C4-2B (cell line): Measurements from ENCODE around the gene DLGAP1.

Source experiments
- H3K27ac ChIP-seq: fragments of 450-650 bp; 2 replicates; pipeline ENCODE4 v1.5.1; 2017
- ZFX ChIP-seq: fragments of 450-650 bp; IDR thresholded peaks from 2 replicates; pipeline ENCODE4 v1.6.1; 2017
- TF ChIP-seq, protein P1 (sequence below): fragments of 450-650 bp; conservative IDR thresholded peaks from 2 replicates; pipeline ENCODE4 v1.5.1; 2017; ENCODE audit warnings: mild to moderate bottlenecking

DLGAP1 gene

DNA sequence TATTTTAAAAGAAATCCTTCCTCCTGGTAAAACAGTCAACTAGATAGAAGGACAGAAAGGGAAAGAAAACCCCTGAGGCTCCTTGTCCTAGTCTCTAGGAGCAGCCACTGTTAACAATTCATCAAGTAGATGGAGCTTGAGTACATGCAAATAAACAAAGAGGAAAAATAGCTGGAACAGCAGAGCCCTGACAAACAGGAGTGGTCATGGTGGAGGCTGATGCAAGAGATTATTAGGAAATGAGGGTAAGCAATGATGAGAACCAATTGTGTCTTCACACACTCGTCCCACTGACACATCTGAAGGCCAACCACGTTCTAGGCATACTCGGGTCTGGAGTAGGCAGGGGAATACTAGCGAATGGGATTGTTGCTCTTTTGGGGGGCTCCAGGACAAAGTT is 9.2 kb downstream of the DLGAP1 start:
- no peak overlapping the region for H3K27ac ChIP-seq
- TF ChIP-seq ZFX, result no peak
- TF ChIP-seq, protein P1, sequence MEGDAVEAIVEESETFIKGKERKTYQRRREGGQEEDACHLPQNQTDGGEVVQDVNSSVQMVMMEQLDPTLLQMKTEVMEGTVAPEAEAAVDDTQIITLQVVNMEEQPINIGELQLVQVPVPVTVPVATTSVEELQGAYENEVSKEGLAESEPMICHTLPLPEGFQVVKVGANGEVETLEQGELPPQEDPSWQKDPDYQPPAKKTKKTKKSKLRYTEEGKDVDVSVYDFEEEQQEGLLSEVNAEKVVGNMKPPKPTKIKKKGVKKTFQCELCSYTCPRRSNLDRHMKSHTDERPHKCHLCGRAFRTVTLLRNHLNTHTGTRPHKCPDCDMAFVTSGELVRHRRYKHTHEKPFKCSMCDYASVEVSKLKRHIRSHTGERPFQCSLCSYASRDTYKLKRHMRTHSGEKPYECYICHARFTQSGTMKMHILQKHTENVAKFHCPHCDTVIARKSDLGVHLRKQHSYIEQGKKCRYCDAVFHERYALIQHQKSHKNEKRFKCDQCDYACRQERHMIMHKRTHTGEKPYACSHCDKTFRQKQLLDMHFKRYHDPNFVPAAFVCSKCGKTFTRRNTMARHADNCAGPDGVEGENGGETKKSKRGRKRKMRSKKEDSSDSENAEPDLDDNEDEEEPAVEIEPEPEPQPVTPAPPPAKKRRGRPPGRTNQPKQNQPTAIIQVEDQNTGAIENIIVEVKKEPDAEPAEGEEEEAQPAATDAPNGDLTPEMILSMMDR, result no peak

DNA sequence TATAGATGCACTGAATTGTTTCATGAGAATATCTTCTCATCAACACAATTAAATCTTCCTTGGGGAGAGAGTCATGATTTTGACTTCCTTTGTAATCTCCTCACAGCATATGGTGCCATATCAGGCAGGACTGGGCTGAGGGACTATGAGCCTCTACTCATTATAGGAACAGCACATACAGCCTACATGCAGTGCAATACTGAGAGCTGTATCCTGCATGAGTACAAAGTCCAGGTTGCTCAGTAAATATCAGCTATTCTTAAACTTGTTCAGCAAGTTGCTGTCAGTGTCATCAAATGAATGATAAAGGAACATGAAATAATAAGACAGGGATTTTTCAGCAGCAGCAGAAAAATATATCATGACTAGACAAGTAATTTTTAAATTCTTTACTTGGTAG is 10.8 kb downstream of the DLGAP1 start:
- TF ChIP-seq, protein P1, result no peak
- no peak for TF ChIP-seq ZFX

DNA sequence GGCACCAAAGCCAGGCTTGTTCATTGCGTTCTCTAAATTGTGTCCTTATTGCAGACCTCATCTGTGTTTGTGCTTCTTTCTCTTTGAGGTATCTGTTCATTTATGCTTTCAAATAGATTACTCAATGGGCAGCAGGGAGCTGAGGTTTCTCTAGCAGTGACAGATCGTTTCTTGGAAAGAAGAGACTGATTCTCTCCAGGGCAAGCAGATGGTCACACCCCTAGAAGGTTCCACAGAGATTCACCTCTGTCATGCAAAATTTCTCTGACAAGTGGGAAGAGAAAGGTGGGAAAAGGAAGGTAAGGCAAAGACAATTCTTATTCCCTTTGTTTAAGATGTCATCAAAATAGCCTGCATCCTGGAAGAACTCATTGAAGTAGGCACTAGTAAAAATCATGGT is 14.0 kb downstream of the DLGAP1 start:
- H3K27ac ChIP-seq, result no peak overlapping the region
- TF ChIP-seq, protein P1, result no peak
- no peak for TF ChIP-seq ZFX

More for the DNA sequence above, 10.8 kb downstream of the DLGAP1 start:
- H3K27ac ChIP-seq, result no peak overlapping the region

DNA sequence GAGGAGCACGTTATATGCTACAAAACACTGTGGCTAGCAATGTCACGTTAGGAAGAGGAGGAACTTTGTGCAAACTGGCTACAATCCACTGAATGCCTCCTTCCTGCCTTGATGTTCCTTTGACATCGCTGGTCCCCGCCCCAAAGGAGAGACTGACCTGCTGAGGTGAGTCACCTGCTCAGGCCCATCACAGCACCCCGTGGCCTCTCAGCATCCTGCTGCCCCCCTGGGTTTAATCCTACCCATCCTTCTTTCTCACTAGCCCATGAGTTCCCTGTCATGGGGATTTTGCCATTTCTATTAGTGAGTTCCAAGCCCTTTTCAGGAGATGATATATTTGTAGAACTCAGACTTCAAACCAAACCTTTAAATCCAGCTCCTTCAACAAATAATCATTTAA is 16.2 kb downstream of the DLGAP1 start:
- no peak overlapping the region for H3K27ac ChIP-seq
- no peak for TF ChIP-seq ZFX
- TF ChIP-seq, protein P1, result no peak

DNA sequence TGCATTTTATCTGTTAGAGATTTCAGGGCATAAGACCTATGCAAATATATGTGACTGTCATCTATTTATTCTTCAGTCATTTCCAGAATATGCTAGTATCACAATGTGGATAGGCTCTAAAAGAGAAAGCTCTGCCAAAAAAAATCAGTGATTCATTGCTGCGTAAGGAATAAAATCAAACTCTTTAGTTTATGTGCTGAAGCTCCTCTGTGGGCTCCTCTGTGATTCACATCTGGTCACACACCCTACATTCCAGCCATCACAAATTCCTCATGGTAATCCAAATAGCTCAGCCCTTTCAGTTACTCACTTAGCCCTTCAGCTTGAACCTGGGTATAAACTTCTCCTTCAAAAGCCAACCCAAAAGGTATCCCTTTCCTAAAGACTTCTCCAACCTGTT is 21.4 kb downstream of the DLGAP1 start:
- no peak for TF ChIP-seq ZFX
- TF ChIP-seq, protein P1, result no peak
- no peak overlapping the region for H3K27ac ChIP-seq

DNA sequence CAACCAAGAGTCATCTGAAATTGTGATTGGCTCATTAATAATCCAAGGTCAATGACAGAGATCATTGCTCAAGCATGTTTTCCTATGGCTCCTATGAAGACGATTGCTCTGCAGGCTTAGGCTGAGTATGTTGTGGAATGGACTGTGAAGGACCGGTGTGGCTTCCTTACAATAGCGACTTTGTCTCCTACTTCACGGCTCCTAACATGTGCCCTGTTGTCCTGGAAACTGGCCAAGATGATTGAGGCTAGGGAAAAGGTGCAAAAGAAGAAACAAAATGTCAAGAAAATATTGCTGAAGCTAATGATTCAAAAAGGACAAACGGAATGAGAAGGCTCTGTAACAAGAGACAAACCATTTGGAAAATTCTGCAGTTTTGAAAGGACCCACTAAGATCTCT is 24.3 kb downstream of the DLGAP1 start:
- no peak for TF ChIP-seq ZFX
- TF ChIP-seq, protein P1, result no peak
- no peak overlapping the region for H3K27ac ChIP-seq

DNA sequence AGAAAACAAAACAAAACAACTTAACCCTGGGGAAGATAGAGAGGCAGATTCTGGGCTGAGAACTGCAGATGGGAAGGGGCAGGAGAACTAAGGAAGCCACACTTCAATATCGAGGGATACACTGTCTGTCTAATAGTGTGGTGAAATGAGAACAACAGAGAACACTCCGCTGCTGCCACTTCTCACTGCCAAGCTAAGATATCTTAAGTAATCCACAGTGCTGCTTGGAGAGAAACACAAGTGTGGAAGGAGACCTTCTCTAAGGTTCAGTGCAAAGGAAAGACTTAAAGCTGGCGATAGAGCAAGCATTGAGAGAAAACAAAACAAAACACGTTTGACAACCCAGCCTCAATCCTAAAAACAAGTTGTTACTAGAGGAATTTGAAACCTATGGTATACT is 37.4 kb downstream of the DLGAP1 start:
- H3K27ac ChIP-seq, result no peak overlapping the region
- no peak for TF ChIP-seq ZFX
- TF ChIP-seq, protein P1, result no peak
